Measurements from ENCODE around the gene NELFE. TPM values are rescaled to one million over a fixed set of nuclear protein-coding genes. Genes with fewer than 3 reads are reported as not detected.
"Not testable (repeated sequence)": the region's sequence is repeated elsewhere in the genome, so short reads cannot be mapped to it uniquely, and the experiment has no call there.

The NELFE gene
- polyA plus RNA-seq, 3 donors, result 95.7 to 107 (median 95.8) TPM

GRCh38 chr6:31979238-31979898, 20.6 kb upstream of the NELFE start:
- DNase-seq, result no peak

- no peak for DNase-seq
Measured at GRCh38 chr6:31978831-31979230, 20.1 kb upstream of the NELFE start.

- no peak for DNase-seq
Measured at GRCh38 chr6:31977816-31978431, 19.2 kb upstream of the NELFE start.

- DNase-seq, result not testable (repeated sequence)
Measured at GRCh38 chr6:31976065-31976464, 17.3 kb upstream of the NELFE start.

- DNase-seq, result no peak
Measured at GRCh38 chr6:31972709-31973350, 14.1 kb upstream of the NELFE start.

- peak; percentile 98 for DNase-seq
Measured at GRCh38 chr6:31971993-31972708, 13.4 kb upstream of the NELFE start, which contains the start of gene DXO. Gene DXO (minus strand): TSS chr6:31972138. CDS start chr6:31971675, 463 bp downstream.

- DNase-seq, result no peak
Measured at GRCh38 chr6:31971279-31971992, 12.7 kb upstream of the NELFE start.

GRCh38 chr6:31970604-31971271, 12.0 kb upstream of the NELFE start:
- no peak for DNase-seq

- DNase-seq, result no peak
Measured at GRCh38 chr6:31969712-31970603, 11.2 kb upstream of the NELFE start.

- DNase-seq, result no peak
Measured at GRCh38 chr6:31968791-31969711, 10.3 kb upstream of the NELFE start.

- DNase-seq, result no peak
Measured at GRCh38 chr6:31968326-31968725, 9.6 kb upstream of the NELFE start.

GRCh38 chr6:31967926-31968320, 9.2 kb upstream of the NELFE start:
- DNase-seq, result no peak

- DNase-seq, result no peak
Measured at GRCh38 chr6:31966997-31967925, 8.5 kb upstream of the NELFE start.

GRCh38 chr6:31966506-31966905, 7.7 kb upstream of the NELFE start:
- DNase-seq, result no peak

- no peak for DNase-seq
Measured at GRCh38 chr6:31965700-31966099, 6.9 kb upstream of the NELFE start.

GRCh38 chr6:31963921-31964320, 5.2 kb upstream of the NELFE start:
- DNase-seq, result no peak

- DNase-seq, result no peak
Measured at GRCh38 chr6:31961616-31962015, 2.8 kb upstream of the NELFE start.

GRCh38 chr6:31958412-31958740, 395 bp downstream of the NELFE start:
- DNase-seq, result no peak

All from renal pelvis (tissue), 4 donors.